ENCODE results near the gene CASZ1.

Gene CASZ1

GRCh38 chr1:10622910-10623685, 173.3 kb downstream of the CASZ1 start:
- no peak for DNase-seq (ENCODE audit: low read depth)

- DNase-seq (ENCODE audit: low read depth): no peak
Measured at GRCh38 chr1:10621906-10622305, 174.5 kb downstream of the CASZ1 start.

DNA sequence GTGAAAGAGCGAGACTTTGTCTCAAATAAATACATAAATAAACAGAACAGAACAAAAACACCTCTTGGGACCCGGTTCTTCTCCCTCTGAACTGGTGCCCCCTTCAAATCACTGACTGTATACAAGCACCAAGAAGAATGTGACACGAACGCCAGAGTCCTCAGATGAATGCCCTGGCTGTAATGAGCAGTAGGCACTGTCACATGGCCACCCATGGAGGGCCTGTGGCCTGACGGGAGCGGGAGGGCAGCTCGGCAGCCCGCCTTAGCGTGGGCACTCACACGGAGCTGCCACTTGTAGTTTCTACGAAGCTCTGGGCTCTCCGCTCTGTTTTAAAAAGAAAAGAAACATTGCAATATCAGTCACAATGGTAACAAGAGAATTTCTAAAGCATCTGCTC, 175.7 kb downstream of the CASZ1 start:
- no peak for DNase-seq (ENCODE audit: low read depth)

DNA sequence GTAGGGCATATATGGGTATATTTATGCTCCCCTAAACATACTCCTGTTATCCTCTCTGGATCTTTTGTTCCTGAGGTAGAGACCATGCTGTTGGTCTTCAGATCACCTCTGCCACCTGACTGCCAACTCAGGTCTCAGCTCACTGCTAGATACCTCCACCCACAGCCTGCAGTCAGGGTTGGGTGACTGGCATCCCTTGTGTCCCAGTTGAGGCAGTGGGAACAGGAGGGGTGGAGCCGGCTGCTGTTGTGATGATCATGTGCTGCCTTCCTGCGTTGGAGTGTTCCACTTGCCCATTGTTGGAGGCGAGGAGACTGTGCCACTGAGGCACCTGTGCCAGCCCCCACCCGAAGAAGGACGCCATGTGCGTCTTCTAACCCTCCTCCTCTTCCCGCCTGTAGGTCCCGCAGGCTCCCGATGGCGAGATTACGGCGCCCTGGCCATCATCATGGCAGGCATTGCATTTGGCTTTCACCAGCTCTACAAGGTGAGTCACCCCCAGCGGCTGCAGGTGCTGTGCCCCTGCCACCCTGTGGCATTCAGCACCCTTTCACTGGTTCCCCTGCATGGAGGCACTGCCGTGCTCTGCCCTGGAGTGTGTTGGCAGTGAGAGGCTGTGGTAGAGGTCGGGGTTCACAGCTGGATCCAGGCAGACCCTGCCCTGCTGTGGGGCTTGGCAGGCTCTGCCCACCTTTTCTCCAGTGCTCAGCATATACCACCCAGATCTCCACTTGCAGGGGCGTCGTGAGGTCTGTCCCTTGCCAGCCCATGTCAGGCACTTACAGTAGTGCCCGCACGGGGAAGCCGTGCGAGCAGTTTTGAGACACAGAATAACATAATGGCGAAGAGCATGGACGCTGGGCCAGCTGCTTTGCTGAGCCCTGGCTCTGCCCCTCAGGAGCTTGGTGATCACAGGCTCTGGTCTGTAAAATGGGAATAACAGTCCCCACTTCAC, 178.2 kb downstream of the CASZ1 start:
- DNase-seq (ENCODE audit: low read depth): no peak

DNA sequence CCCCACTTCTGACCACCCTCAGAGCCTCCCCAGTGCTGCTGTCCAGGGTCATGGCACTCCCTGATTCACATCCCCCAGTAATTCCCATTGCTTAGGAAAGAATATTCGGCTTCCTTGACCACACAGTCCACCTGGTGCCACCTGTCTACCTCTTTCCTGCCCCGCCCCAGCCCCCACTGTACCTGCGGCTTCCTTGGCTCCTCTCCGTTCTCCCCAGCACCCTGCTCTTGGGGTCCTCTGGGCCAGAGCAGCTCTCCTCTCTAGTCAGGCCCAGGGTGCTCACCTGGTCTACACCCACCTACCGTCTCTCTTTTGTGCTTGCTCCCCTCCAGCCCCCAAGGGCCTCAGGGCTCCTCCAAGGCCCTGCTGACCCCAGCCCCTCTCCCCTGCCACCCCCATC, 179.1 kb downstream of the CASZ1 start:
- DNase-seq (ENCODE audit: low read depth): no peak

GRCh38 chr1:10616696-10617095, 179.8 kb downstream of the CASZ1 start:
- DNase-seq (ENCODE audit: low read depth): no peak

DNA sequence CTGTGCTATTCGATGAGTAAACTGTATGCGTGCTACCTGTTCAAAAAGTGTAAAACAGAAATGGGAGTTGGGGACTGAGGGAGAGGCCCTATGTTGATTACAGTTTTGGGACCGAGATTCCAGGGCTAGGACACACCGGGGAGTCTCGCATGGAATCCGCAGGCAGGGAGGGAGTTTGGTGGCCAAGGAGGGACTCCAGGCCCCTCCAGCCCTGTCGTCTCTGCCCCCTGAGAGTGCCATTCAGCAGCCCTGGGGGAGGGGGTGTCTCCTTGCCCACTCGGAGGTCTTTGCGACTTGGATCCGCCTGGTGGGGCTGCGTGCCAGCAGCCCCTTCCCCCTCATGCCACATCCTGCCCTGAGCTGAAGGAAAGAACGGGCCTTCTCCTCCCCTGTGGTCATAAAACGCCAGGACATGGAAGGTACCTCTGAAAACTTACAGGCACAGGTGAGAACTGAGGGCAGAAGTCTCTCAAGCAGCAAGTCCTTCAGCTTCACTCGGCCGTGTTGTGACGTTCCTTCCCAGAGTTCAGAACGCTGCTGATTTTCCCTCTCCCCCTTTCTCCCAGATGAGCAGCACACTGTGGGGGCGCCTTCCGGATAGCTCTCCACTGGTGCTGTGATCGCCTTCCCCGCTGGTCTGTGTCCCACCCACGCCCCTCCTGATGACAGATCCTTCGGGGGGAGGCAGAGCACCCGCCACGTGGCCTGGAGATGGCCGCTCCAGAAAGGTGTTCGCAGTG, 180.3 kb downstream of the CASZ1 start:
- DNase-seq (ENCODE audit: low read depth): no peak

GRCh38 chr1:10615332-10615731, 181.1 kb downstream of the CASZ1 start:
- DNase-seq (ENCODE audit: low read depth): no peak

DNA sequence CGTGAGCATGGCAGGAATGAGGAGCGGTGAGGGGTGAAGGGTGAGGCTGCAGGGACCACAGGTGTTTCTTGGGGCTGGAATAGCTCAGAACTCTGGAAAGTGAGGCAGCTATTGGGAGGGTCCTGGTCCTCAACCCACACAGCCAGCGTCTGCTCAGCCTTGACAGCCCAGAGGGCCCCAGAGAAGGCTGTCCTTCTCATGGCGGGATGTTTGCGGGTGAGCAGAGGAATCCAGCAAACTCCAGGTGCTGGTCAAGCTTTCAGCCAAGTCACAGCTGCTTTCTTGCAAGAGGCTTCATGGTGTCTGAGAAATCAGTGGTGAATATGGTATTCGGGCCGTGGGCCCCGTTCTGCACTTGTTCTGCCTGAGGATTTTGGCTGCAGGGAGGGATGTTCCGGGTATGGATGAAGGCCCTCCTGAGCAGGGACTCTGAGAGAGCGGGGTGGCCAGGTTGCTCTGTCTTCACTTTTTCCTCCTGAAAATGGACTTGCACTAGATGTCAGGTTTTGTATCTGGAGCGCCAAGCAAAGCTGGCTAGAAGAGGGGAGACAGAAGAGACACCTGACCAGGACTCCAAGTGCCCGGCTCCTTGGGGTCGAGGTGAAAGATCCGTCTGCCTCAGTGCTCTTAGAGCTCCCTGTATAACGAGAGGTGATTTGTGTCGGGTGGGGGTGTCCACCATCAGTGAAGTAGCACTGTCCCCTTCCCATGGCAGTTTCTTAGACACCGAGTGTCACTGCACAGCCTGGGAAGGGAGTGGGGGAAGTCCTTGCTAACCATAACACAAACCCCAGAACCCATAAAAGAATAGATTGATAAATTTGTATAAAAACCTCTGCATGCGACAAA, 181.8 kb downstream of the CASZ1 start:
- DNase-seq (ENCODE audit: low read depth): no peak

- no peak for DNase-seq (ENCODE audit: low read depth)
Measured at GRCh38 chr1:10613861-10614260, 182.6 kb downstream of the CASZ1 start.

GRCh38 chr1:10613340-10613739, 183.1 kb downstream of the CASZ1 start:
- DNase-seq (ENCODE audit: low read depth): no peak

DNA sequence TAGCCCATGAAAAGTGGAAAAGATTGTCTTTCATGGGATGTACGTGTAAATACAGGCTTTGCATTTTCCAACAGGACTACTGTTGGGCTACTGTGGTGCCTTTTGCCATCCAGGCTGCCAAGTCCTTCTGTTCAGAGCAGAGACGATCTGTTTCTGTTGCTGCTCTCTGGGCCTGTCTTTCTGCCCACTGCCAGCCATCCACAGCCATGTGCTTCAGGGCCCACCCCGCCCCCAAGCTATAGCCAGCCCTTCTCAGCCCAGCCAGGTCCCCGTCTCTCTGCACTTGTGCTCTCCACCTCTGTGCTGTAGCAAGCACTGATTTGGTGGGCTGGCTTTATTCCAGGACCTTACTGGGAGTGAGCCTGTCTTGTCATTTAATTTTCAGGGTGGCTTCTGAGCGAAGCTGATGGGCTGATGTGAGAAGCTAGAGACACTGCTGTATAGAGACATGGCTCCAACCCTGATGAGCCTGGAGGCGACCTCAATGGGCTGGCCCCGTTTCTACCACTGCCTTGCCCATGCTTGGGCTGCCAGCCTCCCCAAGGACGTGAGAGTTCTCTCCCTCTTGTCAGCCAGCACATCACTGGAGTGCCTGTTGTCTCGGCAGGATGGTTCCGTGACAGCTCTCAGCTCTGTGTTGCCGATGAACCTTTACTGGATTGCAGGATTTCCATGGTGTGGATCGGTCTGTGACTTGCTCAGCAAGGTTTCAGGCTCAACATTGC, 183.8 kb downstream of the CASZ1 start:
- no peak for DNase-seq (ENCODE audit: low read depth)

GRCh38 chr1:10610901-10611600, 185.4 kb downstream of the CASZ1 start:
- DNase-seq (ENCODE audit: low read depth): peak; percentile 65

- no peak for DNase-seq (ENCODE audit: low read depth)
Measured at GRCh38 chr1:10608690-10609089, 187.8 kb downstream of the CASZ1 start.

DNA sequence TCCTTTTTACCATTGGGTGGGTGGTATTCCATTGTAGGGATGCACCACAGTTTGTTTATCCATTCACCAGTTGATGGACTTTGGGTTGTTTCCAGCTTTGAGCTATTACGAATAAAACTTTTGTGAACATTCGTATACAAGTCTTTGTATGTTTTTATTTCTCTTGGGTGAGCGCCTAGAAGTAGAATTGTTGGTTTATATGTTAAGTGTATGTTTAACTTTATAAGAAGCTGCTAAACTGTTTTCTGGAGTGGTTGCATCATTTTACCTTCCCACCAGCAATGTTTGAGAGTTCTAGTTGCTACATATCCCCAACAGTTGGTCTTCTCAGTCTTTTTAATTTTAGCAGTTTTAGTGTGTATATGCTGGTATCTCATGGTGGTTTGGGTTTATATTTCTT, 189.2 kb downstream of the CASZ1 start:
- no peak for DNase-seq (ENCODE audit: low read depth)

- DNase-seq (ENCODE audit: low read depth): no peak
Measured at GRCh38 chr1:10606064-10606463, 190.4 kb downstream of the CASZ1 start.

- no peak for DNase-seq (ENCODE audit: low read depth)
Measured at GRCh38 chr1:10604966-10605365, 191.5 kb downstream of the CASZ1 start.

DNA sequence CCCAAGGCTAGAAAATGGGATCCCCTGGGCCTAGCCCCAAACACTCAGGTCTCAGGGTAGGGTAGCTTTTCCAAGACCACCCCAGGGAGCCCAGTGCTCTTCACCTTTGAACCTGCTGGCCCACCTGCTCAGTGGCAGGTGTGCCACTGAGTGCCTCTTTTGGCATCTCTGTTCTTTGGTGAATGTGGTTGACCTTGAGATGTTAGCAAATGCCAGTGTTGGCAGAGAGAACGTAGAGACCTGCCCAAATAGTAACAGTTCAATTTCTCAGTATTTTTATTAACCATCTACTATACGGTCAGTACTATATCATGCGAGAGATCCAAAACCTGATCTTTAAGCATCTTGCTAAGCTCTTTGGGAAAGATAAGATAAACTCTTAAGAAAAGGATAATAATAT, 193.5 kb downstream of the CASZ1 start:
- no peak for DNase-seq (ENCODE audit: low read depth)

- DNase-seq (ENCODE audit: low read depth): no peak
Measured at GRCh38 chr1:10601342-10602070, 194.9 kb downstream of the CASZ1 start.

Data from amniotic epithelial cell (primary cell).